ENCODE measurements around the gene FHAD1.
A peak's percentile ranks its signal among the peaks of the same experiment; 100 is the strongest.

The FHAD1 gene

GRCh38 chr1:15251857-15252835 lies 5.1 kb downstream of the FHAD1 start:
- DNase-seq, result no peak

- no peak for DNase-seq
Measured at GRCh38 chr1:15254559-15254958, 7.5 kb downstream of the FHAD1 start.

DNA sequence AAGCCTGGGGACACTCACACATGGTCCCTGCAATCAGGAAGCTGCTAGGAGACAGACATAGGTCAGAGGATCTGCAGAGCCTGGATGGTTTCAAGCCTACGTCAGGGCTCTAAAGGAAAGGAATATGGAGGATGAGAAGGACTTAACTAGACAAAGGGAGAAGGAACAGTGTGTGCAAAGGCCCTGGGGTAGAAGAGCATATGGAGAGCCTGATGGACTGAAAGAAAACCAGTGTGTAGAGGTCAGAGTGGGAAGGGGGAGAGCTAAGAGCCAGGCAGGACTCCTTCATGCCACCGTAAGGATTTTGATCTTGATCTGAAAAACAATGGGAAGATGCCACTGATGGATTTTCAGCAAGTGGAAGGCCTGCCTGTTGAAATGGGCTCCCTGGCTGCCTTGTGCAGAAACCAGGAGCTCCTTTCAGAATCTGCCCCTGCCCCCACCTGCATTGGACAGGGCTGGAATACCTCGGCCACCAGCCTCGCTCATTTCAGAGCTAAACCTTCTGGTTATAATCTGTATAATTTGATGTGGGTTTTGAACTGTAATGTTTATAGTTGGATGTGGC lies 8.6 kb downstream of the FHAD1 start:
- no peak for DNase-seq

DNA sequence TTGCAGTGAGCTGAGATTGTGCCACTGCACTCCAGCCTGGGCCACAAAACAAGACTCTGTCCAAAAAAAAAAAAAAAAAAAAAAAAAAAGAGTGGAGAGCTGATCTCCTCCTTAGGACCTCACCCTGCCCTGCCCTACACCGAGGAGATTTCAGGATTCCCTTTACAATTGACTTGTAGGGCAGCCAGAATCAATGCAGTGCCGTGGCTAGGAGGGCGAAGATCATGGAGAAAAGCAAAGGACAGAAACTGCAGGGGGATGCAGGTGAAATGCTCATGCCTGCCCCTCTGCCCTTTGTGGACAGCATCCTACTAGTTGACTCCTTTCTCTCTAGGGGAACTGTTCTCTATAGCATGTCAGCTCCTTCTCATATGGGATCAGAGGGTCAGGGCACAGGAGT lies 9.6 kb downstream of the FHAD1 start:
- DNase-seq, result no peak

GRCh38 chr1:15257309-15257708 lies 10.3 kb downstream of the FHAD1 start:
- no peak for DNase-seq

- no peak for DNase-seq
Measured at GRCh38 chr1:15258833-15259621, 12.0 kb downstream of the FHAD1 start.

DNA sequence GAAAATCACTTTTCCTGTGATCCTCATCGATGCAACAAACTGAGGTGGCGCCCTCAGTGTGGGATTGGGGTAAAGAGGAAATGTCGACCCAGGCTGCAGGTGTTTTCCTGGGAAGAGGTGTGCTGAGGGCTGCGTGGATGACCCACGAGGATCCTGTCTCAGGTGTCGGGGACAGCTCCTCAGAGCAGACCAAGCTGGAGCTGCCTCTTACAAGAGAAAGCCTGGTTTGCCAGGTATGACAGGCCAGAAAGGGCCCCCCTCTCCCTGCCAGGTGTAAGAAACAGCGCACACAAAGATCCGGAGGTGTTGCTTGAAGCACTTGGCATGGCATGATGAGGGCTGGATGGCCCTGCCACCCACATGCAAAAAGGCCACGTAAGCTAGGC lies 12.6 kb downstream of the FHAD1 start:
- no peak for DNase-seq

GRCh38 chr1:15260418-15261154 lies 13.6 kb downstream of the FHAD1 start:
- DNase-seq, result no peak

DNA sequence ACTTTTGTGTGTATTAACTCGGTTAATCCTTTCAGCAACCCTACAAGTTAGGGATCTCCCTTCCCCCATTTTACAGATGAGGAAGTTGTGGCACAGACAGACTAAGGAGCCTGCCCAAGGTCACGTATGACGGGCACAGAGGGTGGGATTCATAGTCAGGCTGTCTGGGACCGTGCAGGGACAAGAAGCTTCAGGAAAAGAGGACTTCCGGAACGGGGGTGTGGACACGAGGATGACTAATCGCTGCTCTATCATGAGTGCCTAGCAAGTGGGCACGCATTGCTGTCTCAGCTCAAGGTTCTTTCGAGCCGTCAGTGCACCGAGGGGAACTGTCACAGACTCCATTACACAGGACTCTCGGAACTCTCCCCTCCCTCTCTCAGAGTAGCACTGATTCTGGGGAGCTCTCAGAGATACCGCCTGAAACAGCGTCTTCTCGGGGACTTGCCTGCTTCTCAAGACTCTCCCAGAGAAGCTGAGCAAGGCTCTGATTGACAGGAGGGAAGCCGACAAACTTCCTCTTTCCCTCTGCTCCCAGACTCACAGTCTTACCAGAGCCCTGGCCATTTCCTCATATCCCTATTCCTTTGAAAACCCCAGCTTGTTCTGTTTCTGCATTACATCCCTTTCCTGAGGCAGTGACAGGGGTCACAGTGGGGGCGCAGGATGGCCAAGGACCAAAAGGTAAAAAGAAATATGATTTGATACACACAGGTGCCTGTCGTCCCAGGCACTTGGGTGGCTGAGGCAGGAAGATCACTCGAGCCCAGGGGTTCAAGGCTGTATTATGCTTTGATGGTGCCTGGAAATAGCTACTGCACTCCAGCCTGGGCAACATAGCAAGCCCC lies 14.4 kb downstream of the FHAD1 start:
- DNase-seq, result peak; percentile 49

DNA sequence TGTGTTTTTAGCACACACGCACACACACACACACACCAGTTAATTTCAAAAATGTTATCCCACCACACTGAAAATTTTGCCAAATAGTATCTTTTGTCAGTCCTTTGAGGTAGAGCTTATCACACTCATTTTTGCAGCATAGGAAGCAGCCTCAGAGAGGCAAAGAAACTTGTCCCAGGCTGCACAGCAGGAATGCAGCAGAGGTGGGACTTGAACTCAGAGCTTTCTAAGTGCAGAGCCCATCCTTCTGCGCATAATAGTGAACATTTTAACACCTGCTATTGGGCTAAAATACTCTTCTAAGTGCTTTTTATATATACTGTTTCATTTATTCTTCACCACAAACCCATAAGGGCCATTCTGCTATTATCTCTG lies 15.0 kb downstream of the FHAD1 start:
- no peak for DNase-seq

GRCh38 chr1:15262706-15263105 lies 15.7 kb downstream of the FHAD1 start:
- DNase-seq, result no peak

- DNase-seq, result no peak
Measured at GRCh38 chr1:15264769-15265168, 17.7 kb downstream of the FHAD1 start.

GRCh38 chr1:15271196-15271595 lies 24.2 kb downstream of the FHAD1 start:
- DNase-seq, result no peak

- DNase-seq, result no peak
Measured at GRCh38 chr1:15272009-15272781, 25.2 kb downstream of the FHAD1 start.

DNA sequence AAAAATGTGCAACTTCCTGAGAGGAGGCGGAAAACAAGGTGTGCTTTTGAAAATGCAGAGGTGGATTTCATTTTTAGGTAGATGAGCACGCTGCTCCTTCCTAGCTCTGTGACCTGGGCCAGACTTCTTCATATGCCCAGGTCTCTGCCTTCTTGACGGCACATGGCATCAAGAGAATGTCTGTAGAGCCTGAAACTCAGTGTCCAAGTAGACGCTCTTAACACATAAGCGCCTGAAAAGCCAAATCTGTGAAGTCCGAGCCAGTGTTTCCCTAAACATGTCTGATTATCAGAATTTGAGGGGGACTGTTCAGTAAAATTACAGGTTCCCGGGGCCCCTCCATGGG lies 25.7 kb downstream of the FHAD1 start:
- no peak for DNase-seq

- no peak for DNase-seq
Measured at GRCh38 chr1:15273274-15273673, 26.3 kb downstream of the FHAD1 start.

DNA sequence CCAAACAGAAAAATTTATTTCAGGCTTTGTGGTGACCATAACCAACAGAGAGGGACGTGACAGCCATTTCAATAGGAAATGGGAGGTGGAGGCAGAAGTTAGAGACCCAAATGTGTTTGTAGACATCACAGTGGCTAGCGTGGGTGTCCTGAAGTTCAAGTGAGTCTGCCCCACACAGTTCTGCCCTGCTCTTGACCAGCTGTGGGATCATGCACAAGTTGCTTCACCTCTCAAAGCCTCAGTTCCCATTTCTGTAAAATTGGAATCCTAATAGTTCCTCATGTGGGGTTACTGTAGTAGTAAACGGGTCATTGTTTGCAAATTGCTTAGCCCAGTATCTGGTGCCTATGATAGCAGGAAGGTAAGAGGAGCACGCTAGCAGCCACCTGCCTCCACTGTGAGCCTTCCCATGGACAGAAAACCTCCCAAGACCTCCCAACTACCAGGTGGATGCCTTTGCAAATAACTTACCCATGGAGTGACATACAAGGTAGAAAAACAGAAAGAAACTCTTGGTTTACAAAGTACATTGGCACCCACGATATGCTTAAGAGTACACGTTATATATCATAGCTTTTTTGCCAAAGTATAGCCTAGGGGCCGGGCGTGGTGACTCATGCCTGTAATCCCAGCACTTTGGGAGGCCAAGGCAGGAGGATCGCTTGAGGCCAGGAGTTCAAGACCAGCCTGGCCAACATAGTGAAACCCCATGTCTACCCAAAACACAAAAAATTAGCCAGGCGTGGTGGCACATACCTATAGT lies 29.1 kb downstream of the FHAD1 start:
- no peak for DNase-seq

DNA sequence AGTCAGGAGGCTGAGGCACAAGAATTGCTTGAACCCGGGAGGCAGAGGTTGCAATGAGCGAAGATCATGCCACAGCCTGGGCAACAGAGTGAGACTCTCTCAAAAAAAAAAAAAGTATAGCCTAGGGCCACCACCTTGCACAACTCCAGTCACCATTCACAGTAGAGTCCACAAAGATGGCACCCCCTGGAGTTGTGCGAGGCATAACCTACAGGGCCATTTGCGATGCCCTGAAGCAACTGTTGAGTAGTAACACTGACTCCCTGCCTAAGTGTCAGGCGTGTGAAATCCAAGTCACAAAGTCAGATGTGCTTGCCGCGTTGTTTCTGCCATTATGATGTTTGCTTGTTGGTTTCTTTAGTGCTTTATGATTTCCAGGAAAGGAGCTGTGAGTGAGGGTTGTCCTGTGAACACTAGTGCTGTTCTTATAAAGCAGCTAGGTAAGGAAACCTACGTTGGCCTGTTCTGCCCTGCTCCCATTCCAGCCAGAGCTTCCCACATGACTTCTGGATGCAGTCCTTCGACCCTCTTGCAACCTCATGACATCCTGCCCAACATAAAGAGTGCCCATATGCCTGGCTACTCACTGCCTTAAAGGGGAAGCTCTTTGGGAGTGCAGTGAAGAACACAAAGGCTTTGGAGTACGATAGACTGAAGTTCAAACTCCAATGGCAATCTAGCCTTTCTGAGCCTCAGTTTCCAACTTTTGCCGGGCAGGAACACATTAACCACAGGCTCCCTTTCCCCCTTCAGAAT lies 29.8 kb downstream of the FHAD1 start:
- DNase-seq, result no peak

DNA sequence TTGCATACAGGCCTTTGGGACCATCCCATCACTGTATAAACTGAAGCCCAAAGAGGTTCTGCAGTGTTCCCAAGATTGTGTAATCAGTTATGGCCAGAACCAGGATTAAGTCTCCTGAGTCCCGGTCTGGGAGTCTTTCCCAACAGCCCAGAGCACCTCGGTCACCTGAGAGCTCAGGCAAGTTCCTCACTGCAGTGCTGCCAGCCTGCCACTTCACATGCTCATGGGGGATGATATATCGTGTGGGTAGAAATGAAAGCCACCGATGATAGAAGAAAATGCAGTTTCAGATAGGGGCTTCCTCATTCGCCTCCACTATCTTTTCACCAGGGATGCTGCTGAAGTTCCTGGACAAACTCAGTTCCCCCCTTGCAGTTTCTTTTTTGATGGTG lies 30.4 kb downstream of the FHAD1 start:
- no peak for DNase-seq

DNA sequence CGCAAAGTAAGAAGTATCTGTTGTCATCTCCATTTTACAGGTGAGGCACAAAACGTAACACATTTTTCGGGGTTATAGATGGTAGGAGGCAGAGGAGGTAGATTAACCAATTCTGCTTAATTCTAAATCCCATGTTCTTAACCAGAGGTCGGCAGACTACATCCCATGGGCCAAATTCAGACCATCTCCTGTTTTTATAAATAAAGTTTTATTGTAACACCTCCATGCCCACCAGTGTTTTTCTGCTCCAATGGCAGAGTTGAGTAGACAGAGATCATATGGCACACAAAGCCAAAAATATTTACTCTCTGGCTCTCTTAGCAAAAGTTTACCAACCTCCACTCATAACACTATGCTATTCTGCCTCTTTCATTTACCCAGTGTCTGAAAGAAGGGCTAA lies 30.9 kb downstream of the FHAD1 start:
- DNase-seq, result no peak
